ENCODE results near the gene TCERG1L. TPM values are rescaled to one million over a fixed set of nuclear protein-coding genes. Genes with fewer than 3 reads are reported as not detected.

TCERG1L gene
- total and polyA plus RNA-seq, 9 of the 15 experiments (the other 6 are each of a cell fraction or from before 2014, with no cell fraction given): not detected

DNA sequence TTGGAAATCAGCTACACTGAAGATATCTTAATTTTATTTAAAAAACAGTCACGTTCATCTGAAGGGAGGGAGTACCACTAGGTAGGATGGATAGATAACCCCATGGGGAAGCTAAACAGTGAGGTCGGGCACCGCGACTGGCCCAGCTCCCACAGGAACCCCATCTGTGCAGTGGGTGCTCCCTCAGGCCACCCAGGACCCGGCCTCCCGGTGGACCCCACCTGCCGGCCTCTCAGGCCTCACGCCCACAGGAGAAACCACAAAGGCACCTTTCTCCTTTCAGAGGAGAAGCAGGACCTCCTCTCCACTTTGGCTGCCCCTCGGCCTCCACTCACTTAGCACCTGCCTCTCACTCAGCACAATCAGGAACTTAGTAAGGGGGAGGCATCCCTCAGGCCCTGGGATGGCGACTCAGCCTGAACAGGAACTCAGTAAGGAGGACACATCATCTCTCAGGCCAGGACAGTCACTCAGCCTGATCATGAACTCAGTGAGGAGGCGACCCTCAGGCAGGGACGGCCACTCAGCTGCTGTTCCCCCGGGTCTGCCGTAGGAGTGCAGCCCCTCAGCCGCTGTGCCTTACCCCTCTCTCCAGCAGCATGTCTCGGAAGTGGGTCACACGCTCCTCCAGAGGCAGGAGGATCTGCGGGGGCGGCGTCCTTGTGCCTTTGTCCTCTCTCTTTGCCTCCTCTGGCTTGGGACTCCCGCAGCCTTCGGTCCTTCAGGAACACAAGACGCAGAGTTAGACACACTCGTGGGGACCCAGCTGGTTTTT lies 195.1 kb downstream of the TCERG1L start:
- no peak for TF ChIP-seq NONO (IDR thresholded peaks at IDR 0.05; ENCODE audit: low read depth in 2 of 2, low read length in 1 of 2)
- TF ChIP-seq, protein P1, sequence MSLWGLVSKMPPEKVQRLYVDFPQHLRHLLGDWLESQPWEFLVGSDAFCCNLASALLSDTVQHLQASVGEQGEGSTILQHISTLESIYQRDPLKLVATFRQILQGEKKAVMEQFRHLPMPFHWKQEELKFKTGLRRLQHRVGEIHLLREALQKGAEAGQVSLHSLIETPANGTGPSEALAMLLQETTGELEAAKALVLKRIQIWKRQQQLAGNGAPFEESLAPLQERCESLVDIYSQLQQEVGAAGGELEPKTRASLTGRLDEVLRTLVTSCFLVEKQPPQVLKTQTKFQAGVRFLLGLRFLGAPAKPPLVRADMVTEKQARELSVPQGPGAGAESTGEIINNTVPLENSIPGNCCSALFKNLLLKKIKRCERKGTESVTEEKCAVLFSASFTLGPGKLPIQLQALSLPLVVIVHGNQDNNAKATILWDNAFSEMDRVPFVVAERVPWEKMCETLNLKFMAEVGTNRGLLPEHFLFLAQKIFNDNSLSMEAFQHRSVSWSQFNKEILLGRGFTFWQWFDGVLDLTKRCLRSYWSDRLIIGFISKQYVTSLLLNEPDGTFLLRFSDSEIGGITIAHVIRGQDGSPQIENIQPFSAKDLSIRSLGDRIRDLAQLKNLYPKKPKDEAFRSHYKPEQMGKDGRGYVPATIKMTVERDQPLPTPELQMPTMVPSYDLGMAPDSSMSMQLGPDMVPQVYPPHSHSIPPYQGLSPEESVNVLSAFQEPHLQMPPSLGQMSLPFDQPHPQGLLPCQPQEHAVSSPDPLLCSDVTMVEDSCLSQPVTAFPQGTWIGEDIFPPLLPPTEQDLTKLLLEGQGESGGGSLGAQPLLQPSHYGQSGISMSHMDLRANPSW (CRISPR knock-in tag; IDR thresholded peaks at IDR 0.05): no peak
- TF ChIP-seq XRCC4 (IDR thresholded peaks at IDR 0.05; ENCODE audit: extremely low read depth, insufficient read depth, insufficient read length): no peak
- no peak for TF ChIP-seq NFE2L1 (tag; IDR thresholded peaks at IDR 0.05; ENCODE audit: borderline replicate concordance, low read depth)
- TF ChIP-seq TGIF2 (CRISPR knock-in tag; IDR thresholded peaks at IDR 0.05): no peak
- TF ChIP-seq FIP1L1 (IDR thresholded peaks at IDR 0.05; ENCODE audit: low read depth, low read length, poor library complexity, severe bottlenecking): no peak
- no peak for TF ChIP-seq ZNF551 (CRISPR knock-in tag; IDR thresholded peaks at IDR 0.05)
- Histone ChIP-seq H3K9me3 (replicated peaks; ENCODE audit: control insufficient read depth, insufficient read depth, low read depth, low read length) (no peaks in the 10 kb centered on the region), H2AFZ (ENCODE audit: low read depth, low read length) (no peak overlapping the region), H3K4me1 (replicated peaks in 1 of 2; ENCODE audit: control insufficient read depth in 2 of 2, insufficient read depth in 2 of 2, low read length in 2 of 2) (no peaks in the 10 kb centered on the region), H3K79me2 (ENCODE audit: control insufficient read depth, insufficient read depth, low read length) (no peaks in the 10 kb centered on the region), H4K20me1 (replicated peaks; ENCODE audit: control insufficient read depth, insufficient read depth, low read length) (no peaks in the 10 kb centered on the region), H3K4me3 (no peak overlapping the region), H3K9me1 (ENCODE audit: control insufficient read depth, insufficient read depth, low read length) (no peaks in the 10 kb centered on the region), H3K4me2 (ENCODE audit: insufficient read depth, low read length) (no peak overlapping the region), H3K27ac (ENCODE audit: extremely low read depth, low read depth, low read length) (no peak overlapping the region), H3K9ac (ENCODE audit: insufficient read depth in 1 of 2, low read depth in 2 of 2, low read length in 2 of 2) (no peak overlapping the region), H3K27me3 (ENCODE audit: control insufficient read depth in 2 of 2, insufficient read depth in 2 of 2, low read length in 2 of 2) (peaks cover 0 to 17% of the 10 kb centered on the region in 2 experiments; a peak in 3 of 5 replicates), H3K36me3 (ENCODE audit: control insufficient read depth, insufficient read depth, low read length) (no peaks in the 10 kb centered on the region)
- ChIA-PET CTCF (ENCODE audit: low intra/inter-chr PET ratio) (no interaction called here), POLR2A (interaction anchor here (0.6 kb wide), 1 partner anchor 929 kb away, joined by 3 read pairs; no protein-coding TSS in a partner anchor)
- FAIRE-seq (no peak), DNase-seq (ENCODE audit: extremely low read depth in 1 of 4, low spot score in 3 of 4) (no peak), ATAC-seq (no peak)
- BruUV-seq (replicated peaks): no TSS peak
- 0% methylated on average over 16 of the region's 24 CpGs for WGBS (ENCODE audit: insufficient coverage, low coverage, missing lambda C conversion rate)
- intact Hi-C loops (cut with micrococcal nuclease) (no loop called here), in situ Hi-C loops (cut with MboI) (no loop called here)
